MCF 10A (cell line): ENCODE measurements around the gene KLF2. TPM values are rescaled to one million over a fixed set of nuclear protein-coding genes. Genes with fewer than 3 reads are reported as not detected.

Experiments
- BruUV-seq: library from RNA; stranded (reverse); fragments of 400-500 nt; replicated peaks from 2 replicates; lab custom pipeline; 2021; lab: Mats Ljungman, UMichigan
- CTCF ChIA-PET: fragments of 300-600 bp; sonication (Branson Sonifier 250); formaldehyde crosslinking; extraction: SDS; loops from one replicate; lab custom pipeline; 2021; ENCODE audit warnings: antibody characterized with exemption, inconsistent platforms; lab: Yijun Ruan, JAX
- POLR2A ChIA-PET: fragments of 300-600, 350-650 bp; sonication (Branson Sonifier 250); formaldehyde crosslinking; extraction: SDS; loops from one replicate; lab custom pipeline; 2020; ENCODE audit warnings: antibody characterized with exemption, inconsistent platforms; lab: Yijun Ruan, JAX
- DNase-seq: peaks from one replicate; pipeline ENCODE4 v3.0.0-alpha.2; 2018; ENCODE audit not compliant: unreplicated experiment
- H3K27ac Mint-ChIP-seq: one replicate; pipeline ENCODE4 v1.8.0; 2022; ENCODE audit warnings: mild to moderate bottlenecking, low read depth, mixed read lengths; ENCODE audit not compliant: unreplicated experiment
- H3K27me3 Mint-ChIP-seq: one replicate; pipeline ENCODE4 v1.8.0; 2022; ENCODE audit warnings: mixed read lengths; ENCODE audit not compliant: insufficient read depth, unreplicated experiment
- H3K36me3 Mint-ChIP-seq: one replicate; pipeline ENCODE4 v1.8.0; 2022; ENCODE audit warnings: mild to moderate bottlenecking, moderate library complexity, mixed read lengths; ENCODE audit not compliant: insufficient read depth, unreplicated experiment
- H3K4me1 Mint-ChIP-seq: one replicate; pipeline ENCODE4 v1.8.0; 2022; ENCODE audit warnings: mixed read lengths; ENCODE audit not compliant: insufficient read depth, unreplicated experiment
- H3K4me3 Mint-ChIP-seq: one replicate; pipeline ENCODE4 v1.8.0; 2022; ENCODE audit warnings: mild to moderate bottlenecking, moderate library complexity, mixed read lengths; ENCODE audit not compliant: unreplicated experiment
- H3K9me3 Mint-ChIP-seq: one replicate; pipeline ENCODE4 v1.8.0; 2022; ENCODE audit warnings: mixed read lengths; ENCODE audit not compliant: unreplicated experiment
- CTCF ChIP-seq: fragments of 200-600 bp; IDR thresholded peaks from one replicate; pipeline ENCODE4 v1.8.0; 2022; ENCODE audit warnings: antibody characterized with exemption, mild to moderate bottlenecking; ENCODE audit not compliant: unreplicated experiment
- intact Hi-C: fragments of 100-400 bp; cut with micrococcal nuclease; formaldehyde crosslinking; loops from 2 replicates; pipeline ENCODE4 v1.14.1; 2022
- total RNA-seq: library from RNA; stranded (reverse); gene quantifications from 2 replicates; pipeline ENCODE4 v1.2.3, GENCODE V29; 2022

KLF2 gene
- total RNA-seq, 1 experiment from 2014 or later = 3.8 TPM

GRCh38 chr19:16295057-16295456 lies 29.6 kb upstream of the KLF2 start:
- no peaks in the 10 kb centered on the region for H3K36me3 Mint-ChIP-seq
- no peak for DNase-seq
- no TSS peak for BruUV-seq
- H3K4me1 Mint-ChIP-seq = no peaks in the 10 kb centered on the region
- H3K27me3 Mint-ChIP-seq = no peaks in the 10 kb centered on the region
- H3K27ac Mint-ChIP-seq = no peak overlapping the region
- H3K9me3 Mint-ChIP-seq = no peaks in the 10 kb centered on the region
- POLR2A ChIA-PET = interaction anchor here (0.5 kb wide), 1 partner anchor 14 kb away, joined by 3 read pairs; no protein-coding TSS in a partner anchor
- CTCF ChIA-PET = no interaction called here
- intact Hi-C loops = no loop called here
- no peak overlapping the region for H3K4me3 Mint-ChIP-seq
- no peak for TF ChIP-seq CTCF

- BruUV-seq = no TSS peak
- TF ChIP-seq CTCF = no peak
- ChIA-PET CTCF (no interaction called here), POLR2A (no interaction called here)
- Mint-ChIP-seq H3K27ac (no peak overlapping the region), H3K4me1 (no peaks in the 10 kb centered on the region), H3K4me3 (no peak overlapping the region), H3K27me3 (no peaks in the 10 kb centered on the region), H3K9me3 (no peaks in the 10 kb centered on the region), H3K36me3 (no peaks in the 10 kb centered on the region)
- intact Hi-C loops = no loop called here
- peak; percentile 40 for DNase-seq
These were observed 27.9 kb upstream of the KLF2 start for GRCh38 chr19:16296713-16297112.

GRCh38 chr19:16297575-16298178 lies 26.9 kb upstream of the KLF2 start:
- no peak for DNase-seq
- H3K9me3 Mint-ChIP-seq = no peaks in the 10 kb centered on the region
- H3K27ac Mint-ChIP-seq = no peak overlapping the region

GRCh38 chr19:16298334-16298733 lies 26.3 kb upstream of the KLF2 start:
- ChIA-PET CTCF (interaction anchor here (0.5 kb wide), 1 partner anchor 27 kb away, joined by 4 read pairs; no protein-coding TSS in a partner anchor), POLR2A (no interaction called here)
- no peak for TF ChIP-seq CTCF
- intact Hi-C loops = no loop called here
- Mint-ChIP-seq H3K27me3 (no peaks in the 10 kb centered on the region), H3K36me3 (no peaks in the 10 kb centered on the region), H3K4me3 (no peak overlapping the region), H3K4me1 (peaks cover 7% of the 10 kb centered on the region), H3K9me3 (no peaks in the 10 kb centered on the region), H3K27ac (no peak overlapping the region)
- no TSS peak for BruUV-seq
- no peak for DNase-seq

More at GRCh38 chr19:16297575-16298178, 26.9 kb upstream of the KLF2 start:
- BruUV-seq = no TSS peak
- ChIA-PET POLR2A (no interaction called here), CTCF (no interaction called here)
- no peaks in the 10 kb centered on the region for H3K36me3 Mint-ChIP-seq
- intact Hi-C loops = no loop called here
- peaks cover 7% of the 10 kb centered on the region for H3K4me1 Mint-ChIP-seq
- no peak for TF ChIP-seq CTCF
- H3K27me3 Mint-ChIP-seq = no peaks in the 10 kb centered on the region
- no peak overlapping the region for H3K4me3 Mint-ChIP-seq
